K562 (cell line): ENCODE results near the gene NOTCH3. TPM values are rescaled to one million over a fixed set of nuclear protein-coding genes. Genes with fewer than 3 reads are reported as not detected.

Experiments
- ARNT ChIP-seq, 2 experiments: fragments of 450-650 bp; IDR thresholded peaks; 2 replicates each; pipeline ENCODE4 v1.6.1; 2016; ENCODE audit warnings: mild to moderate bottlenecking in 1 of 2
- BRD4 ChIP-seq: fragments of 200-600 bp; sonication (generic); IDR thresholded peaks from 2 replicates; pipeline ENCODE4 v1.6.1; 2017; ENCODE audit warnings: inconsistent platforms
- GTF2E2 ChIP-seq: fragments of 200-800 bp; sonication (Bioruptor generic); IDR thresholded peaks from 2 replicates; pipeline ENCODE4 v1.6.1; 2016; ENCODE audit warnings: missing genetic modification characterization, missing compliant biosample characterization
- IFI16 ChIP-seq: fragments of 250-450 bp; sonication (Bioruptor Pico); IDR thresholded peaks from 2 replicates; pipeline ENCODE4 v2.1.2; 2022; ENCODE audit warnings: mild to moderate bottlenecking, inconsistent platforms
- L3MBTL2 ChIP-seq: fragments of 450-650 bp; IDR thresholded peaks from 2 replicates; pipeline ENCODE4 v1.6.1; 2016; ENCODE audit warnings: mild to moderate bottlenecking, moderate library complexity
- NCOA2 ChIP-seq, 2 experiments: fragments of 450-650 bp; IDR thresholded peaks; 2 replicates each; pipeline ENCODE4 v1.6.1; 2018; ENCODE audit warnings: mild to moderate bottlenecking in 2 of 2, moderate library complexity in 1 of 2; ENCODE audit not compliant: partially characterized antibody in 2 of 2
- POLR2A ChIP-seq: fragments of 450-650 bp; conservative IDR thresholded peaks from 2 replicates; pipeline ENCODE4 v1.6.1; 2016
- POLR2AphosphoS5 ChIP-seq: IDR thresholded peaks from 2 replicates; pipeline ENCODE4 v1.6.1; 2011; ENCODE audit warnings: mild to moderate bottlenecking, low read depth, low read length, moderate library complexity; ENCODE audit not compliant: control insufficient read depth, insufficient read depth
- RBM22 ChIP-seq: fragments of 200-400 bp; formaldehyde crosslinking; IDR thresholded peaks from 2 replicates; pipeline ENCODE4 v1.6.1; 2018; ENCODE audit warnings: low read length, low read depth; ENCODE audit not compliant: poor library complexity, severe bottlenecking
- TCF7 ChIP-seq: sonication (generic); IDR thresholded peaks from 2 replicates; pipeline ENCODE4 v1.6.1; 2016; ENCODE audit warnings: antibody characterized with exemption, borderline replicate concordance
- TEAD4 ChIP-seq, 2 experiments: sonication (generic) in 1 of 2; formaldehyde crosslinking in 1 of 2; IDR thresholded peaks; 2 replicates each; pipeline versions ENCODE4 v1.6.1 to v1.8.0; 2012 to 2022; ENCODE audit warnings: borderline replicate concordance in 1 of 2, inconsistent platforms in 1 of 2, low read length in 1 of 2, mild to moderate bottlenecking in 1 of 2, missing genetic modification reagents in 1 of 2
- ZC3H8 ChIP-seq: fragments of 450-650 bp; IDR thresholded peaks from 2 replicates; pipeline ENCODE4 v1.6.1; 2017
- ZFX ChIP-seq: sonication (generic); formaldehyde crosslinking; IDR thresholded peaks from 2 replicates; pipeline ENCODE4 v1.8.0; 2022; ENCODE audit warnings: mild to moderate bottlenecking, missing genetic modification reagents, moderate library complexity
- ZNF695 ChIP-seq: fragments of 450-650 bp; formaldehyde crosslinking; IDR thresholded peaks from 2 replicates; pipeline ENCODE4 v1.4.0; 2020; ENCODE audit warnings: mild to moderate bottlenecking, moderate library complexity
- polyA plus RNA-seq, 8 experiments: library from polyadenylated mRNA; depleted of rRNA in 4 of 8; stranded (reverse) in 5 of 8; unstranded in 3 of 8; fragments of >200 nt; fragmentation: Nextera tagmentation in 2 of 8; fragmentation: Illumina TruSeq in 1 of 8; extraction: Ambion mirVana in 2 of 8; extraction: Trizol in 1 of 8; gene quantifications; 2 replicates each; pipeline versions ENCODE4 v1.2.1 to v1.2.3, GENCODE V29; 2011 to 2014; ENCODE audit warnings: inconsistent platforms in 1 of 8, missing spikeins in 1 of 8
- total RNA-seq, 7 experiments: library from RNA; depleted of rRNA in 6 of 7; stranded (reverse); fragments of >200 nt in 6 of 7; fragmentation: Illumina TruSeq in 2 of 7; extraction: Trizol in 2 of 7; gene quantifications; 2 replicates each; pipeline versions ENCODE4 v1.2.1 to v1.2.3, GENCODE V29; 2011 to 2021; ENCODE audit warnings: low replicate concordance in 1 of 7
- TF ChIP-seq, protein P1 (sequence below): fragments of 450-650 bp; formaldehyde crosslinking; IDR thresholded peaks from 2 replicates; pipeline ENCODE4 v1.4.0; 2020; ENCODE audit warnings: mild to moderate bottlenecking, moderate library complexity

The NOTCH3 gene
- total and polyA plus RNA-seq, 9 of the 15 experiments (the other 6 are each of a cell fraction or from before 2014, with no cell fraction given) = under 0.01 to 1.2 (median 0.16) TPM

DNA sequence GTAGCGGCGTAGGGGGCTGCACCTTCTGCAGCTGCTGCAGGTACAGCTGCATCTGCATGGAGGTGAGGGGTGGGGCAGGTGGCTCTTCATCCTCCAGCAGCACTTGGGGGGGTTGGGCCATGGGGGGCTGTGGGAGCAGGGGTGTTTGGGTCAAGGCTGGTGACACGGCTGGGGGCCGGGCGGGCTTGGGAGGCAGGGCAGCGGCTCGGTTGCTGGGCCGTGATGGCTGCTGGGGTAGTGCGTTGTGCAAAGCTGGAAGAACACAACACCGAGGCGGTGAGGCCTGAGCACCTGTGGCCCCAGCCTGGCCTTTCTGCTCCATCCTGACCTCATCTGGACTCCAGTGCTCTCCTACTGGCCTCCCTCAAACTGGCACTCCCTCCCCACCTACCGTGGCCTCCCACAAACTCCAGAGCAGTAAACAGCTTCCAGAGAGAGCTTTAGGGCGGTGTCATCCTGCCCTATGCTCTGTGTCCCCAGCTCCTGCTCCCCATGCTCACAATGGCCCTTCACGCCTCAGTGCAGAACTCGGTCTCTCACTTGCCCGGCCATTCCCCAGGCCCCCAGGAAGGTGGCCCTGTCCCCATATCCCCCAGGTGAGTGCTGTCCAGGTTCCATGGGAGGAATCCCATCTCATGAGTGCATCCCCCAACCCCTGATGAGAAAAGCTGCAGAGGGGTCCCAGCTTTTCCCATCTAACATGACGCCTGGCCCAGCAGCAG is 42.6 kb upstream of the NOTCH3 start (continued):
- no peak for TF ChIP-seq ARNT (IDR thresholded peaks at IDR 0.05)
- no peak for TF ChIP-seq GTF2E2
- TF ChIP-seq POLR2AphosphoS5 = peak; percentile 4; the same call in 1 of the 2 replicates
- TF ChIP-seq, protein P1, sequence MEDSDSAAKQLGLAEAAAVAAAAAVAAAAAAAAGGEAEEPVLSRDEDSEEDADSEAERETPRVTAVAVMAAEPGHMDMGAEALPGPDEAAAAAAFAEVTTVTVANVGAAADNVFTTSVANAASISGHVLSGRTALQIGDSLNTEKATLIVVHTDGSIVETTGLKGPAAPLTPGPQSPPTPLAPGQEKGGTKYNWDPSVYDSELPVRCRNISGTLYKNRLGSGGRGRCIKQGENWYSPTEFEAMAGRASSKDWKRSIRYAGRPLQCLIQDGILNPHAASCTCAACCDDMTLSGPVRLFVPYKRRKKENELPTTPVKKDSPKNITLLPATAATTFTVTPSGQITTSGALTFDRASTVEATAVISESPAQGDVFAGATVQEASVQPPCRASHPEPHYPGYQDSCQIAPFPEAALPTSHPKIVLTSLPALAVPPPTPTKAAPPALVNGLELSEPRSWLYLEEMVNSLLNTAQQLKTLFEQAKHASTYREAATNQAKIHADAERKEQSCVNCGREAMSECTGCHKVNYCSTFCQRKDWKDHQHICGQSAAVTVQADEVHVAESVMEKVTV (CRISPR knock-in tag) = no peak
- TF ChIP-seq ZC3H8 = no peak
- no peak for TF ChIP-seq POLR2A
- TF ChIP-seq NCOA2 (IDR thresholded peaks at IDR 0.05; ENCODE audit: partially characterized antibody in 2 of 2) = no peak
- TF ChIP-seq RBM22 = peak; percentile 73
- TF ChIP-seq ZFX (CRISPR knock-in tag) = no peak
- no peak for TF ChIP-seq ZNF695 (CRISPR knock-in tag)
- TF ChIP-seq BRD4 = no peak
- no peak for TF ChIP-seq IFI16 (CRISPR knock-in tag)
- TF ChIP-seq TEAD4 (IDR thresholded peaks at IDR 0.05; ENCODE audit: low read length) = no peak
- no peak for TF ChIP-seq TEAD4 (CRISPR knock-in tag; IDR thresholded peaks at IDR 0.05; ENCODE audit: borderline replicate concordance)
- TF ChIP-seq L3MBTL2 = no peak
- no peak for TF ChIP-seq TCF7
- TF ChIP-seq, all 486 proteins: peak for 4
